HepG2 (cell line): Measurements from ENCODE around the gene PDCL3. TPM values are rescaled to one million over a fixed set of nuclear protein-coding genes. Genes with fewer than 3 reads are reported as not detected.

Experiments
- HDAC1 ChIP-seq: sonication (generic); formaldehyde crosslinking; IDR thresholded peaks from 2 replicates; pipeline ENCODE4 v1.5.1; 2020; ENCODE audit warnings: mild to moderate bottlenecking, missing genetic modification reagents
- MAFF ChIP-seq: IDR thresholded peaks from 2 replicates; pipeline ENCODE4 v1.6.1; 2011; ENCODE audit warnings: low read depth, low read length, improper control_type of control experiment
- MIER2 ChIP-seq: IDR thresholded peaks from 2 replicates; pipeline ENCODE4 v1.6.1; 2016; ENCODE audit warnings: missing biosample characterization, missing genetic modification reagents
- NFYB ChIP-seq: sonication (generic); formaldehyde crosslinking; IDR thresholded peaks from 2 replicates; pipeline ENCODE4 v1.4.0; 2020; ENCODE audit warnings: missing genetic modification reagents
- RAD21 ChIP-seq: fragments of 450-650 bp; formaldehyde crosslinking; IDR thresholded peaks from 2 replicates; pipeline ENCODE4 v1.5.0; 2020; ENCODE audit warnings: mild to moderate bottlenecking
- RBM39 ChIP-seq: fragments of 200-400 bp; formaldehyde crosslinking; IDR thresholded peaks from one replicate; pipeline ENCODE4 v1.6.1; 2018; ENCODE audit warnings: antibody characterized with exemption, mild to moderate bottlenecking, low read depth, low read length; ENCODE audit not compliant: poor library complexity, severe bottlenecking
- STAG1 ChIP-seq: sonication (generic); formaldehyde crosslinking; IDR thresholded peaks from 2 replicates; pipeline ENCODE4 v1.4.0; 2020; ENCODE audit warnings: missing genetic modification reagents
- XRCC5 ChIP-seq: fragments of 200-400 bp; formaldehyde crosslinking; optimal IDR thresholded peaks from 2 replicates; pipeline ENCODE3; 2017; ENCODE audit warnings: mild to moderate bottlenecking, low read length
- ZFX ChIP-seq: sonication (generic); formaldehyde crosslinking; IDR thresholded peaks from 2 replicates; pipeline ENCODE4 v1.4.0; 2020; ENCODE audit warnings: mild to moderate bottlenecking, low read depth, missing genetic modification reagents, moderate library complexity
- ZNF451 ChIP-seq: sonication (generic); formaldehyde crosslinking; IDR thresholded peaks from 2 replicates; pipeline ENCODE4 v1.5.0; 2020; ENCODE audit warnings: mild to moderate bottlenecking, missing genetic modification reagents
- ZNF598 ChIP-seq: sonication (generic); formaldehyde crosslinking; IDR thresholded peaks from 2 replicates; pipeline ENCODE4 v1.5.1; 2020; ENCODE audit warnings: mild to moderate bottlenecking, missing genetic modification reagents, borderline replicate concordance
- ZNF605 ChIP-seq: sonication (generic); formaldehyde crosslinking; IDR thresholded peaks from 2 replicates; pipeline ENCODE4 v1.8.0; 2022; ENCODE audit warnings: mild to moderate bottlenecking, missing genetic modification reagents
- ZNF614 ChIP-seq: IDR thresholded peaks from 2 replicates; pipeline ENCODE4 v1.6.1; 2018; ENCODE audit warnings: missing biosample characterization, missing genetic modification reagents, inconsistent platforms, borderline replicate concordance
- ZNF720 ChIP-seq: sonication (generic); formaldehyde crosslinking; IDR thresholded peaks from 2 replicates; pipeline ENCODE4 v1.4.0; 2020; ENCODE audit warnings: missing genetic modification reagents
- ZSCAN20 ChIP-seq: sonication (generic); formaldehyde crosslinking; IDR thresholded peaks from 2 replicates; pipeline ENCODE4 v1.4.0; 2020; ENCODE audit warnings: missing genetic modification reagents, mild to moderate bottlenecking, borderline replicate concordance
- ZSCAN29 ChIP-seq: sonication (generic); formaldehyde crosslinking; conservative IDR thresholded peaks from 2 replicates; pipeline ENCODE4 v1.4.0; 2020; ENCODE audit warnings: mild to moderate bottlenecking, missing genetic modification reagents
- polyA plus RNA-seq, 8 experiments: library from polyadenylated mRNA; depleted of rRNA in 3 of 8; stranded (reverse) in 7 of 8; unstranded in 1 of 8; fragments of >200 nt; fragmentation: Illumina TruSeq in 4 of 8; extraction: Trizol in 4 of 8; gene quantifications; 2 replicates each; pipeline versions ENCODE4 v1.2.1 to v1.2.3, GENCODE V29; 2011 to 2016; ENCODE audit warnings: low read depth in 4 of 8, missing spikeins in 1 of 8, mixed read lengths in 1 of 8; ENCODE audit not compliant: insufficient read depth in 1 of 8
- total RNA-seq, 5 experiments: library from RNA; depleted of rRNA; stranded (reverse); fragments of >200 nt; fragmentation: Illumina TruSeq; extraction: Trizol; gene quantifications; 2 replicates each; pipeline ENCODE4 v1.2.3, GENCODE V29; 2016; ENCODE audit warnings: low read depth in 1 of 5
- TF ChIP-seq, protein P1 (sequence below): sonication (generic); formaldehyde crosslinking; IDR thresholded peaks from 2 replicates; pipeline ENCODE4 v1.5.0; 2020; ENCODE audit warnings: mild to moderate bottlenecking, missing genetic modification reagents, moderate library complexity
- TF ChIP-seq, protein P2 (sequence below): IDR thresholded peaks from 2 replicates; pipeline ENCODE4 v1.6.1; 2012; ENCODE audit warnings: inconsistent platforms
- TF ChIP-seq, protein P3 (sequence below): sonication (generic); formaldehyde crosslinking; IDR thresholded peaks from 2 replicates; pipeline ENCODE4 v1.4.0; 2020; ENCODE audit warnings: missing genetic modification reagents, borderline replicate concordance
- TF ChIP-seq, protein P4 (sequence below): sonication (generic); formaldehyde crosslinking; IDR thresholded peaks from 2 replicates; pipeline ENCODE4 v1.4.0; 2020; ENCODE audit warnings: missing genetic modification reagents
- TF ChIP-seq, protein P5 (sequence below): sonication (generic); formaldehyde crosslinking; IDR thresholded peaks from 2 replicates; pipeline ENCODE4 v1.5.0; 2020; ENCODE audit warnings: mild to moderate bottlenecking, missing genetic modification reagents

The PDCL3 gene
- total and polyA plus RNA-seq, 2 of the 13 experiments (the other 11 are each of a cell fraction or from before 2014, with no cell fraction given): 14.4 to 24.4 TPM

DNA sequence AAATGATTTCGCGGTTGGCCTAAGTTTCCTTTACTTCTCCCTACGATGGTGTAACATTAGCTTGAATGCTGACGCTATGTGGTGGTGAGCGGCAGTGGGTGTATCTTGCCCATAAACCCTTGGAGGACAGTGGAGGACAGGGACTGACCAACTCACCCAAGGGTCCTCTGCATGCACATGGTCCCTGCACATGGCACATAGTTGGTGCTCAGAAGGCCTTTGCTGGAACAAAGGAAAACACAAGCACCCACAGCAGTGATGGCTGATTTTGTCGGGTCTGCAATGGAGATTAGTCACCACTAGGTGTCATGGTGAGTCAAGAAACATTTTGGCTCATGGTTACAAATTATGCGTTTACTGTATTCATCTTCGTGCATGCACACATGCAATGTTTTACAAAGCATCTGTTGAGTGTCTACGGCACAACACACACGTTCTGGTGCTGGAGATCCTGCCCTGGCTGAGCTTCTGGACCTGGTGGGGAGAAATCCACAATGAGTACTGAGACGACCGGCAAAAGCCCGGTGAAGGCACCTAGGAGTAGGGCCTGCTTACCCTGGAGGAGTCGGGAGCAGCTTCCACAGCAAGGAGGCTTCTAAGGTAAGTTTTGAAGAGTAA, 44.0 kb downstream of the PDCL3 start (continued):
- TF ChIP-seq, protein P1, sequence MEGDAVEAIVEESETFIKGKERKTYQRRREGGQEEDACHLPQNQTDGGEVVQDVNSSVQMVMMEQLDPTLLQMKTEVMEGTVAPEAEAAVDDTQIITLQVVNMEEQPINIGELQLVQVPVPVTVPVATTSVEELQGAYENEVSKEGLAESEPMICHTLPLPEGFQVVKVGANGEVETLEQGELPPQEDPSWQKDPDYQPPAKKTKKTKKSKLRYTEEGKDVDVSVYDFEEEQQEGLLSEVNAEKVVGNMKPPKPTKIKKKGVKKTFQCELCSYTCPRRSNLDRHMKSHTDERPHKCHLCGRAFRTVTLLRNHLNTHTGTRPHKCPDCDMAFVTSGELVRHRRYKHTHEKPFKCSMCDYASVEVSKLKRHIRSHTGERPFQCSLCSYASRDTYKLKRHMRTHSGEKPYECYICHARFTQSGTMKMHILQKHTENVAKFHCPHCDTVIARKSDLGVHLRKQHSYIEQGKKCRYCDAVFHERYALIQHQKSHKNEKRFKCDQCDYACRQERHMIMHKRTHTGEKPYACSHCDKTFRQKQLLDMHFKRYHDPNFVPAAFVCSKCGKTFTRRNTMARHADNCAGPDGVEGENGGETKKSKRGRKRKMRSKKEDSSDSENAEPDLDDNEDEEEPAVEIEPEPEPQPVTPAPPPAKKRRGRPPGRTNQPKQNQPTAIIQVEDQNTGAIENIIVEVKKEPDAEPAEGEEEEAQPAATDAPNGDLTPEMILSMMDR (CRISPR knock-in tag): peak; percentile 96
- TF ChIP-seq, protein P2, sequence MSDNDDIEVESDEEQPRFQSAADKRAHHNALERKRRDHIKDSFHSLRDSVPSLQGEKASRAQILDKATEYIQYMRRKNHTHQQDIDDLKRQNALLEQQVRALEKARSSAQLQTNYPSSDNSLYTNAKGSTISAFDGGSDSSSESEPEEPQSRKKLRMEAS: 0 out of 2 replicates have a peak, but pooled peaks have one; percentile 19
- no peak for TF ChIP-seq RBM39
- TF ChIP-seq, protein P3, sequence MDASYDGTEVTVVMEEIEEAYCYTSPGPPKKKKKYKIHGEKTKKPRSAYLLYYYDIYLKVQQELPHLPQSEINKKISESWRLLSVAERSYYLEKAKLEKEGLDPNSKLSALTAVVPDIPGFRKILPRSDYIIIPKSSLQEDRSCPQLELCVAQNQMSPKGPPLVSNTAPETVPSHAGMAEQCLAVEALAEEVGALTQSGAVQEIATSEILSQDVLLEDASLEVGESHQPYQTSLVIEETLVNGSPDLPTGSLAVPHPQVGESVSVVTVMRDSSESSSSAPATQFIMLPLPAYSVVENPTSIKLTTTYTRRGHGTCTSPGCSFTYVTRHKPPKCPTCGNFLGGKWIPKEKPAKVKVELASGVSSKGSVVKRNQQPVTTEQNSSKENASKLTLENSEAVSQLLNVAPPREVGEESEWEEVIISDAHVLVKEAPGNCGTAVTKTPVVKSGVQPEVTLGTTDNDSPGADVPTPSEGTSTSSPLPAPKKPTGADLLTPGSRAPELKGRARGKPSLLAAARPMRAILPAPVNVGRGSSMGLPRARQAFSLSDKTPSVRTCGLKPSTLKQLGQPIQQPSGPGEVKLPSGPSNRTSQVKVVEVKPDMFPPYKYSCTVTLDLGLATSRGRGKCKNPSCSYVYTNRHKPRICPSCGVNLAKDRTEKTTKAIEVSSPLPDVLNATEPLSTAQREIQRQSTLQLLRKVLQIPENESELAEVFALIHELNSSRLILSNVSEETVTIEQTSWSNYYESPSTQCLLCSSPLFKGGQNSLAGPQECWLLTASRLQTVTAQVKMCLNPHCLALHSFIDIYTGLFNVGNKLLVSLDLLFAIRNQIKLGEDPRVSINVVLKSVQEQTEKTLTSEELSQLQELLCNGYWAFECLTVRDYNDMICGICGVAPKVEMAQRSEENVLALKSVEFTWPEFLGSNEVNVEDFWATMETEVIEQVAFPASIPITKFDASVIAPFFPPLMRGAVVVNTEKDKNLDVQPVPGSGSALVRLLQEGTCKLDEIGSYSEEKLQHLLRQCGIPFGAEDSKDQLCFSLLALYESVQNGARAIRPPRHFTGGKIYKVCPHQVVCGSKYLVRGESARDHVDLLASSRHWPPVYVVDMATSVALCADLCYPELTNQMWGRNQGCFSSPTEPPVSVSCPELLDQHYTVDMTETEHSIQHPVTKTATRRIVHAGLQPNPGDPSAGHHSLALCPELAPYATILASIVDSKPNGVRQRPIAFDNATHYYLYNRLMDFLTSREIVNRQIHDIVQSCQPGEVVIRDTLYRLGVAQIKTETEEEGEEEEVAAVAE (CRISPR knock-in tag): no peak
- TF ChIP-seq MIER2 (CRISPR knock-in tag): no peak; the same call in 1 of the 2 replicates
- TF ChIP-seq NFYB: no peak
- TF ChIP-seq, protein P4, sequence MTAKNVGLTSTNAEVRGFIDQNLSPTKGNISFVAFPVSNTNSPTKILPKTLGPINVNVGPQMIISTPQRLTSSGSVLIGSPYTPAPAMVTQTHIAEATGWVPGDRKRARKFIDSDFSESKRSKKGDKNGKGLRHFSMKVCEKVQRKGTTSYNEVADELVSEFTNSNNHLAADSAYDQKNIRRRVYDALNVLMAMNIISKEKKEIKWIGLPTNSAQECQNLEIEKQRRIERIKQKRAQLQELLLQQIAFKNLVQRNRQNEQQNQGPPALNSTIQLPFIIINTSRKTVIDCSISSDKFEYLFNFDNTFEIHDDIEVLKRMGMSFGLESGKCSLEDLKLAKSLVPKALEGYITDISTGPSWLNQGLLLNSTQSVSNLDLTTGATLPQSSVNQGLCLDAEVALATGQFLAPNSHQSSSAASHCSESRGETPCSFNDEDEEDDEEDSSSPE: no peak
- TF ChIP-seq ZNF614: 0 out of 2 replicates have a peak, but pooled peaks have one; percentile 21
- TF ChIP-seq MAFF: 0 out of 2 replicates have a peak, but pooled peaks have one; percentile 2
- no peak for TF ChIP-seq HDAC1 (CRISPR knock-in tag)
- peak; percentile 64; the same call in 1 of the 2 replicates for TF ChIP-seq ZNF451 (CRISPR knock-in tag)
- peak; percentile 43; the same call in 1 of the 2 replicates for TF ChIP-seq ZNF720 (CRISPR knock-in tag)
- TF ChIP-seq, protein P5, sequence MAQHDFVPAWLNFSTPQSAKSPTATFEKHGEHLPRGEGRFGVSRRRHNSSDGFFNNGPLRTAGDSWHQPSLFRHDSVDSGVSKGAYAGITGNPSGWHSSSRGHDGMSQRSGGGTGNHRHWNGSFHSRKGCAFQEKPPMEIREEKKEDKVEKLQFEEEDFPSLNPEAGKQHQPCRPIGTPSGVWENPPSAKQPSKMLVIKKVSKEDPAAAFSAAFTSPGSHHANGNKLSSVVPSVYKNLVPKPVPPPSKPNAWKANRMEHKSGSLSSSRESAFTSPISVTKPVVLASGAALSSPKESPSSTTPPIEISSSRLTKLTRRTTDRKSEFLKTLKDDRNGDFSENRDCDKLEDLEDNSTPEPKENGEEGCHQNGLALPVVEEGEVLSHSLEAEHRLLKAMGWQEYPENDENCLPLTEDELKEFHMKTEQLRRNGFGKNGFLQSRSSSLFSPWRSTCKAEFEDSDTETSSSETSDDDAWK: no peak
- peak; percentile 45 for TF ChIP-seq XRCC5
- no peak for TF ChIP-seq ZSCAN20 (CRISPR knock-in tag)
- peak; percentile 80 for TF ChIP-seq RAD21
- TF ChIP-seq ZSCAN29 (CRISPR knock-in tag): no peak
- peak; percentile 95 for TF ChIP-seq STAG1 (CRISPR knock-in tag)
- TF ChIP-seq ZNF605 (CRISPR knock-in tag): peak; percentile 61; the same call in 1 of the 2 replicates
- peak; percentile 57; the same call in 1 of the 2 replicates for TF ChIP-seq ZNF598
- peak; percentile 34; the same call in 1 of the 2 replicates for TF ChIP-seq ZFX (CRISPR knock-in tag)
